ENCODE results near the gene DYNC1I1.

Gene DYNC1I1

GRCh38 chr7:95772298-95772770 lies at the start of gene DYNC1I1:
Gene DYNC1I1 (plus strand): TSS chr7:95772554. CDS start chr7:95804730, 32,176 bp downstream.
- DNase-seq (ENCODE audit: low spot score), result peak; percentile 66

GRCh38 chr7:95723583-95724180 lies 48.7 kb upstream of the DYNC1I1 start:
- DNase-seq (ENCODE audit: low spot score), result peak; percentile 61

GRCh38 chr7:95725205-95725604 lies 47.1 kb upstream of the DYNC1I1 start:
- DNase-seq (ENCODE audit: low spot score), result no peak

GRCh38 chr7:95730493-95731280 lies 41.7 kb upstream of the DYNC1I1 start:
- DNase-seq (ENCODE audit: low spot score), result no peak

DNA sequence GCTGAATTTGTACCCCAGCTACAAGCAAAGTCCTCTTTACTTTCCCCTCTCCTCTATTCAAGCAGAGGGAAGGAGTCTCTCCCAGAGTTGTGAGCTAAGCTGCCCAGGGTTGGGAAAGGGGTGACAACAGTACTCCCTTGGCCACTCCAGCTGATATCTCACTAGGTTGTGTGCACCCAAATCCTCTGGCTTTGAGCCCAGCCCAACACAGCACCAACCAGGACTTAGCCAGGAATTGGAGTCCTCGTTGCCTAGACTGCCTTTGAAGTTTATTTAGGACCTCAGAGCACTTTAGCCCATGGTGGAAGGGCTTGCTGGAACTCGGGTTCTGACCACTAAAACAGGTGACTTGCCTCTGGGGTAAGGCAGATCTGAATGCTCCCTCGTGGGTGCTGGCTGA lies 35.7 kb upstream of the DYNC1I1 start:
- DNase-seq (ENCODE audit: low spot score), result no peak

- DNase-seq (ENCODE audit: low spot score), result no peak
Observed at GRCh38 chr7:95737828-95738505, 34.4 kb upstream of the DYNC1I1 start.

DNA sequence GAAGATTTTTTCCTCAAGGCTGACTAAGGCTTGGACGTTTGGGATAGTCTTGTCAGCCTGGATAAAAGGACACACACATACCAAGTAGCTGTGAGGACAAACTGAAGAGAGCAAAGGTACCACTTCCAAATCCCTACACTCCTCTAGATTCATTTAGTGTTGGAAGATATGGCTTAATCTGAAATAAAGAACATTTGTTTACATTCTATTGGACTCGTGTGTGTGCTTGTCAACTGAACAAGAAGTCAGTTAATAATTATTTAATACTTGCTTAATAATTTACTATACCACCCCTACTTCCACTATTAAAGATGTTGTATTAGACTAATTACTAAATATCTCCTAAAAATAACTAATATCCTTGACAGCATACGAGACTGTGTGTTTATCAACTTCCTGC lies 23.3 kb upstream of the DYNC1I1 start:
- no peak for DNase-seq (ENCODE audit: low spot score)

DNA sequence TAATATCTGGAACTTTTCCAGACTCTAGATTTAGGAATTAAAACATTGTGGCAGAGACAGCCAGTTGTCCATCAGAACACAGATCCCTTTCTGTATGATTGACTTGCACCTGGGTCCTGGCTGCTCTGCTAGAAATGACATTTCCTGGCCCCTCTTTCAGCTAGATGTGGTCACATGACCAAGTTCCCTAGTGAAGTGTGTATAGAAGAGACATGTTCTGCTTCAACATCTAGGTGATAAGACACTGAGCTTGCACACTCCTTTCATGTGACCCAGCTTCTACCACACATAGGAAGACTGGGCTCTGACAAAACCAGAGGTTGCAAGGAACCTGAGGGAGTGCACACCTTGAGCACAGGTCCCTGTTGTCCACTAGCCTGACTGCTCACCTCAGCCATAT lies 22.8 kb upstream of the DYNC1I1 start:
- no peak for DNase-seq (ENCODE audit: low spot score)

GRCh38 chr7:95753440-95753839 lies 18.9 kb upstream of the DYNC1I1 start:
- DNase-seq (ENCODE audit: low spot score), result no peak

- DNase-seq (ENCODE audit: low spot score), result no peak
Observed at GRCh38 chr7:95755277-95755934, 16.9 kb upstream of the DYNC1I1 start.

GRCh38 chr7:95758187-95758586 lies 14.2 kb upstream of the DYNC1I1 start:
- DNase-seq (ENCODE audit: low spot score), result no peak

GRCh38 chr7:95766086-95766485 lies 6.3 kb upstream of the DYNC1I1 start:
- no peak for DNase-seq (ENCODE audit: low spot score)

DNA sequence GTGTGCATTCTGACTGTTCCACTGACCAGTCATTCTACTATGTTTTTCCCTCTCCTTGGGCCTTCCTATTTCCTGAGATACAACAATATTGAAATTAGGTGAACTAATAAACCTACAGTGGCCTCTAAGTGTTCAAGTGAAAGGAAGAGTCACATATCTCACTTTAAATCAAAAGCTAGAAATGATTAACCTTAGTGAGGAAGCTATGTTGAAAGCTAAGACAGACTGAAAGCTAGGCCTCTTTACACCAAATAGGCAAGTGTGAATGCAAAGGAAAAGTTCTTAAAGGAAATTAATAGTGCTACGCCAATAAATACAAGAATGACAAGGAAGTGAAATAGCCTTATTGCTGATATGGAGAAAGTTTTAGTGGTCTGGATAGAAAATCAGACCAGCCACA lies 5.7 kb upstream of the DYNC1I1 start:
- DNase-seq (ENCODE audit: low spot score), result no peak

DNA sequence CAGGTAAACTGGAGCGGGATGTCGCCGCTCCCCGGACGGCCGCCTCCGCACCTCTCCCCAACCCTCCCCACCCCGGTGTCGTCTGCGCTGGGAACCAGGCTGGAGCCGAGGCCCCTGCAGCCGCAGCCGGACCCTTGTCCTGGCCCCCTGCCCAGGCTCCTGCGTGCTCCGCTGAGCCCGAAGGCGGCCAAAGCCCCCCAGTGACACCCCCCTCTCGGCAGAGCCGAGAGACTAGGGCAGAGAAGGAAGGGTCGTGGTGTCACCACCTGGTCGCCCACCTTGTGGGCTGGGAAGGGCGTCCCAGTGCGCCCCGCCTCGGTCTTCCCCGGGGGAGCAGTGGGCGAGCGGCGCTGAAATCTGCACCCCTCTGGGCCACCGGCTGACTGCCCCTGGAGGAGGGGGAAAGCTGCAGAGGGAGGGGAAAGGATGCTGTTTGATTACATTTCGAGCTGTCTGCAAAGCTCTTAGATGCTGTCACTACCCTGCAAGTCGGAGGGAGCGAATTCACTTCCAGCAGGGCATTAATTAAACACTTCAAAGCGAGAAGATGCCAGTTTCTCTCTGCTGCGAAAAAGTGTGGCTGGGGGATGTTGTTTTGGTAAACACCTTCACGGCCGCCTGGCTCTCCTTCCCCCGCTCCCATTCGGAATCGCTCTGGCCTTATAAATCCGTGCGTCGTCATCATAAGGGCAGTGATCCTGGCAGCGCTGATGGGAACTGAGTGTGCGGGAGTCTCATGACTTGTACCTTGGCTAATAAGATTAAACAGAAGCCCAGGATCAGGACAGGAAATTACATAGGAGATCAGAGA lies 622 bp downstream of the DYNC1I1 start:
- peak; percentile 39 for DNase-seq (ENCODE audit: low spot score)

GRCh38 chr7:95776561-95777185 lies 4.3 kb downstream of the DYNC1I1 start:
- no peak for DNase-seq (ENCODE audit: low spot score)

DNA sequence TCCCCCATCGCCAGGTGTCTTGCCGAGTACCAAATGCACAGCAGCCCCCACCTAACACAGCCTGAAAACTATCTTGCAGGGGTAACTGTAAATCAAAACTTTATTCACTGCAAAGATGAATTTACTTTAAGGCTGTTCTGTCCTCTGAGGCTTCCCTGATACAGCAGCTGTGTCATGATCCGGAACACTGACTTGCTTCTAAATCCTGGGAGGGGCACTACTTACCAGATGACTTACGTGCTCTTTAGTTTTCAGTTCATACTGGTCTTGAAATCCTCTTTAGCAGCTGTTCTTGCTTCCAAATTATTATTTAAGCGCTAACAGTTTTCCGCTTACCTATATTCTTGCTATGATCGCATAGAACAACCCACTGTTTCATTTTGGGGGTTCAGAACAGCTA lies 4.9 kb downstream of the DYNC1I1 start:
- DNase-seq (ENCODE audit: low spot score), result no peak

GRCh38 chr7:95780665-95781064 lies 8.3 kb downstream of the DYNC1I1 start:
- no peak for DNase-seq (ENCODE audit: low spot score)

GRCh38 chr7:95781961-95782586 lies 9.7 kb downstream of the DYNC1I1 start:
- no peak for DNase-seq (ENCODE audit: low spot score)

- no peak for DNase-seq (ENCODE audit: low spot score)
Observed at GRCh38 chr7:95784796-95785195, 12.4 kb downstream of the DYNC1I1 start.

DNA sequence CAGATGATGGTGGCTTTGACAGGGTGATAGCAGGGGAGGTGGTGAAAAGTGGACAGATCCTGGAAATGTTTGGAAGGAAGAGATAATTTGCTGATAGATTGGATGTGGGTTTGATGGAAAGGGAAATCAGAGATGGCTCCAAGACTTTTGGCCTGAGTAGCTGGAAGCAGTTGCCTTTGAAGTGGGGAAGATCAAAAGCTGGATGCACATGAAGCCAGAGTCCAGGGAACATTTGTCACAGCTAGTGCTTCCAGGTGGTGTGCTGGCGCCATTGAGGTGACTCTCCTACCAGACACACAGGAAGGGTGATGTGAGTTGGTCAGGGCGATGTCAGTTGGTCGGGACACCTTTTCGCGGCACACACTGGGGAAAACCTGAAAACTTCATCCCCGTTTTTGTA lies 15.9 kb downstream of the DYNC1I1 start:
- no peak for DNase-seq (ENCODE audit: low spot score)

DNA sequence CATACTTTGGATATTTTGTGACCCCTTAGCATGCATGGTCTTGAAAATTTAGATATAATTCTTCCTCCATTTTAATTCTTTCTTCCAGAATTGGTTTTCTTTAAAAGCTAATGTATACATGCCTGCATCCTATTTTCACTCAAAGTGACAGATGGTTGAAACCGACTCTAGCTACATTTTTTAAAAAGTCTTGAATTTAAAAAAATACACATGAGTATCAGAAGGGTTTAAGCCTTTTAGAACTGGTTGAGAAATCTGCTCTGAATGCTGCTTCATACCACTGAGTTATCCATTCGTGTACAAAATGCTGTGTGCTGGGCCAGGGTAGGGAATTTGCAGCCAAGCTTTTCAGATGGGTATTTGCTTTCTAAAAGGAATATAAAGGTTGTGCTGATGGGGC lies 16.5 kb downstream of the DYNC1I1 start:
- DNase-seq (ENCODE audit: low spot score), result no peak

Data from globus pallidus (tissue), 1 donor.